SK-N-DZ (cell line): Measurements from ENCODE around the gene TK2.
"Not testable (repeated sequence)": the region's sequence is repeated elsewhere in the genome, so short reads cannot be mapped to it uniquely, and the experiment has no call there.

Experiments used
- DNase-seq: peaks from one replicate; pipeline ENCODE4 v3.0.0-alpha.2; 2015; ENCODE audit warnings: low spot score
- small RNA-seq, 2 experiments: library from RNA; depleted of rRNA; stranded (forward); fragments of <200 nt; gene quantifications; one replicate each; pipeline ENCODE3, GENCODE V24; 2014

Gene TK2

GRCh38 chr16:66469947-66470546, 79.9 kb downstream of the TK2 start:
- no peak for DNase-seq

GRCh38 chr16:66469291-66469946, 80.5 kb downstream of the TK2 start:
- DNase-seq: no peak

GRCh38 chr16:66468321-66468965, 81.5 kb downstream of the TK2 start:
- DNase-seq: no peak

GRCh38 chr16:66467611-66468010, 82.3 kb downstream of the TK2 start:
- no peak for DNase-seq

GRCh38 chr16:66466636-66467035, 83.3 kb downstream of the TK2 start:
- not testable (repeated sequence) for DNase-seq

GRCh38 chr16:66465946-66466345, 84.0 kb downstream of the TK2 start:
- DNase-seq: not testable (repeated sequence)

GRCh38 chr16:66462912-66463311, 87.0 kb downstream of the TK2 start:
- DNase-seq: no peak

GRCh38 chr16:66460703-66461102, 89.2 kb downstream of the TK2 start:
- DNase-seq: no peak

GRCh38 chr16:66459878-66460277, 90.0 kb downstream of the TK2 start:
- peak; percentile 61 for DNase-seq

- no peak for DNase-seq
Measured at GRCh38 chr16:66458853-66459252, 91.1 kb downstream of the TK2 start.

- DNase-seq: no peak
Measured at GRCh38 chr16:66458292-66458691, 91.6 kb downstream of the TK2 start.

Small RNA genes within 50 kb of the gene (small RNA-seq; reads per million reads assigned to genes)
- 0 to 0.04 reads per million in 2 experiments for gene CKLF-CMTM1
